H4 (cell line): ENCODE measurements around the gene PCMTD2. TPM values are rescaled to one million over a fixed set of nuclear protein-coding genes. Genes with fewer than 3 reads are reported as not detected.
"Not testable (repeated sequence)": the region's sequence is repeated elsewhere in the genome, so short reads cannot be mapped to it uniquely, and the experiment has no call there.

ENCODE experiments used
- DNase-seq: peaks from one replicate; pipeline ENCODE4 v3.0.0-alpha.2; 2015; ENCODE audit warnings: low spot score
- total RNA-seq: library from RNA; depleted of rRNA; stranded (reverse); fragments of >200 nt; shearing (Covaris generic); gene quantifications from 2 replicates; pipeline ENCODE4 v1.2.3, GENCODE V29; 2014

PCMTD2 gene
- total RNA-seq, 1 experiment from 2014 or later, result 25.5 TPM

DNA sequence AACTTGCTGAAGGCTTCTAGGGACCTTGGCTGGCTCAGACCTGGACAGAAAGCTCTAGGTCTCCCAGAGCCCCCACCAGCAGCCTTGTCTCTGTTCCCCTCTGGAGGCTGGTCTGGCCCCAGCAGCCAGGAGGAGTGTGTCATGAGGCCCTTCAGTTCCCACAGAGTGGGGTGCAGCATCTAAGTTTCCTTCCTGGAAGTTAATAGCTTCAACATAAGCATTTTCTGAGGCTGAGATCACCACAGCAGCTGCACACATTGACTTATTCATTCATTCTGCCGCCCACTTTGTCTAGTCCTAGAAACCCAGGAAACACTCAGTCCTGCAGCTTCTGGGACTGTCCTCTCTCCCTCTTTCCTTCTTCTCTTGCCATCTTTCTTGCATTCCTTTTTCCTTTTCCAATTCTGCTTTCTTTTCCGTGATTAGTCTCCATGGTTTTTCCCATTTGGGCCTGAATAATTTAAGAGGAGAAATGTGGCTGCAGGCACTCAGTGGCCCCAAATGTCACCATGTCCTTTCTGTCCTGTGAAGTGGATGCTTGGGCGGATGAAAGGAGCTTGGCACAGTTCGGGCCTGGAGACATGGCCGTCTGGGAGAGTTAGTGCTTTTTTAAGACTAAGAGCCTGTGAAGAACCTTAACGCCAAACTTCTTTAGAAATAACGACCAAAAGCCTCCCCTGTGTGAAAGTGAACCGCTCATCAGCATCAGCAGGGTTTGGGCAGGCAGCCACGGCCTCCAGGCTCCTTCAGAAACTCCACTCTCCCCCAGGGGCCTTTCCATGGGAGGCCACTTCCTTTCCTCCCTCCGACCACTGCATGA lies 31.0 kb upstream of the PCMTD2 start:
- peak; percentile 76 for DNase-seq

DNA sequence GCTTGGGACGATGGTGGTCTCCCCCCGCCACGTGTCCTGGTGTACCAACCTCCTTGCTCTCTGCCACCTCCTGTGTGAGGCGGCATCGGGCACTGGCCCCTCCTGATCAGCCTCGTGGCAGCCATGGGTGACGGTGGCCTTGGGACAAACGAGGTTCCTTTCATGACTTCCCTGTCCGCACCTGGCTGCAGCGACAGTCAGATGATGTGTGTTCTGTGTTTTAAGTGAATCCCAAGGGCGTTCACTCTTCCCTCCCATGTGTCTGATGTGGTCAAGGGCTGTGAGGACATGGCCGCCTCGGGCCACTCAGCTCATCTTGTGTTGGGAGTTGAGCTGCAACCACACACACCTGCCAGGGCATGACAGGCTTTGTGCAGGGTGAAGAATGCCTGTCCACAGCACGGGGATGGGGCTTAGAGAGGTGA lies 30.4 kb upstream of the PCMTD2 start:
- DNase-seq, result no peak

DNA sequence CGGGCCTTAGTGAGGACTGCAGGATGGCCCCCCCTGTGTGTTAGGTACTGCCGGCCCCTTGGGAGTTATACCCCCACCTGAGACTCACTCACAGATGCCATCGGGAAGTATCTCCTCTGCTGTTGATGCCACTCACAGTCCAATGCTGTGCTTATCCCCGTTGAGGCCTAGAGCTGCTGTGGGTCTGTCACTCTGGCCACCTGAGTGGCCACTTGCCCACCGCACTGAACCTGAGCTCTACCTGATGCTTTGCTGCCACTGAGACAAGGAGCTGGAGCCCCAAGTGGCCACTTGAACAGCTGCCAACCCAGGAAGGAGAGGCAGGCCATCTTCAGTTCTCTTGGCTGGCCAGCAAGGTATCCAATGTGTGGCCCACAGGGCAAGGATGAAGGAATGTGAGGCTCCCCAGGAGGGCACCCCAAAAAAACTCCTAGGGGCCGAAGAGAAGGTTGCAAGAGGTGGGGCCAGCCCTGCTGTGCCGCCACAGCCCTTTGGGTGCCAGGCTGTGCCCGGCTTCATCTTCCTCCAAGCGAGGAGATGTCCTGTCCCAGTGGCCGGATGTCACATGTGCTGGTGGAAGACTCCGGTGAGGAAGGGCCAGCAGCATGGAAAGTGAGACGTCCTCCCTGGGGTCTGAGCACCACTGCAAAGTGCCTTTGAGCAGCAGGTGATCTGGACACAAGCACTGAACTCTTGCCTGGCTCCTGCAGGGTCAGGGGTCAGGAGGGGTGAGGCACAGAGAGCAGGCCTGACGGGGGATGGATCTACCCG lies 29.5 kb upstream of the PCMTD2 start:
- no peak for DNase-seq

DNA sequence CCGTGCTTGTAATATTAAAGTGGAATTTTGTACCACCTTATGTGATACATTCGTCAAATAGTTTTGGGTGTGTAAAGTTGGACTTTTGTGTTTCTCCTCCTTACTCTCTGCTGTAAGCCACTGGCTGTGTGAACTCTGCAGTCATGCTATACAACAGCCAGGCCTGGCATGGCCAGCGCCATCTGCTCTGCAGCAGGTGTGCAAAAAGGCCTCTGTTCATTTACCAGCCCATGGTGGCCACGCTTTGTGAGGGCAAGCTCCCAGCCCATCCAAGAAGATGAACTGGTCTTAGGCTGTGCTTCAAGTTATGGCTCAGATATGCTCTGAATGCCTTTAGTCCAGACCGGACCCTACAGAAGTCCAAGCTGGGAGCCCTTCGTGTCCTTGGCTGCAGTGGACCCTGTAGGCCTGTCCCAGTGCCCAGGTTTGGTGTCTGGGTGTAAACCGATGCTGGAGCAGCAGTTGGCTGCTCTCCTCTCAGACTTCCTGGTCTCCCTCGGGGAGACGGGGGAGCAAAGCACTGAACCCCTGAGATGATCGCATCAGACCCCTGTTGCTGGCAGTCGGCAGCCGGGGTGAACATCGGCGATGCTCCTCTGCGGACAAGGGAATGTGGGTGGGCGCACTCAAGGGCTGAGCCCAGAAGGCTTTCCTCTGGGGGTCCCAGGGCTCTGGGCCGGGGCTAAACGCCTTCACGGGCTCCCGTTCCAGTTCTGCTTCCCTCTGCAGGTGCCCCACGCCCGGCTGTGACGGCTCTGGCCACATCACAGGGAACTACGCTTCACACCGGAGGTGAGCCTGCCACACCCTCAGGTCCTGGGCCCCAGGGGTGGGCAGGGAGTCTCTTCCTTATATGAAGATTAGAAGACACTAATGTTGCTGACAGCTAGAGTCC lies 28.6 kb upstream of the PCMTD2 start:
- DNase-seq, result no peak

DNA sequence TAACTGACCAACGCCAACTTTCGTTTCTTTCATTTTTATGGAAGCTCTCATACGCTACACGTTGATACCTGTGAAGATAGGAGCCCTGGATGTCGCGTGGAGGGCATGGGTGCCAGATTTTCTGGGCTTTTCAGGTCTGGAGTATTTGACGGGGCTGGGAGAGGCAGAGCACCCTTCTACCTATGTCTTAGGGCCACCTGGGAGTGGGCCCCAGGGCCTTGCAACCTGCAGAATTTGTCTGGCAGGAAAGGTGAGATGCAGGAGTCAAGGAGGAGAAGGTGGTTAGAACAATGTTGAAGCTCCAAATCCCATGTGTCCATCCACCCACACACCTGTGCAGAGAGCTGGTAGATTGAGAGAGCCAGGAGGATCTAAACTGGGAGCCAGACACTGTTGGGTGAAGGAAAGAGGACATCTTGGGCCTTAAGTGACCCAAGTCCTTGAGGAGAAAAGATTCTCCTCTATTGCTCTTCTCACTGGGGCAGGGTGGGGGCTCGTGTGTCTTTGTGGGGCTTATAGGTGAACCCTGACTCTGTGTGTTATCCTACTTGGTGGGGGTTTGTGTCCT lies 27.4 kb upstream of the PCMTD2 start:
- no peak for DNase-seq

DNA sequence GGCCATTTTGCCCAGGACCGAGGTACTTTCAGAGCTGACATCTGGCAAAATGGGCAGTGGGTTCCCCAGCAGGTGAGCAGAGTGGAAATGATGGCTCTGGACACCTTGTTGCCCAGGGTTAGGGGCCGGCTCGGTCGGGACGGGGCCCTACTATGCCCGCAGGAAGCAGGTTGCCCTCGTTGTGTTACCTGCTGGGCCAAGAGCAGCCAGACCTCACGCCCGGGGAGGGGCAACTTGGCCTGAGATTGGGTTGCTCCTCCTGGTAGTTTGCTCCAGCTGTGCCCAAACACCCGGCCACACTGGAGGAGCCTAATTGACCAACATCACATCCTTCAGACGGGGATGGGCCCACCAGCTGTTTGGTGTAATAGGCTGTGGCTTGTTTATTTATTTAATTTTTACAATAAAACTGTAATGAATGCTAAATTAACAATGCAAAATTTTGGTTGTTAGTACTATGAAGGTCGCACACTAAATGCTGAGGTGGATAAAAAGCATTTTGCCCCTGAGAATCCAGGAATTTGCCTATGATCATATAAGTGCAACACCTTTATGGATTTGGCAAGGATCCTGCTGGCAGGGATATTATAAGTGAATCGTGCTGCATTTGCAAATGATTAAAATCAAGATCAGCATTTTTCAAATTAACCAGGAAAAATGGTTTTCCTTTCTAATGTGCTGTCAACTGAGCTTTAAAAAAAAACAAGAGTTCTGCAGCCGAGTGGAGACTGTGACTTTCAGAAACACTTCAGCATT lies 26.6 kb upstream of the PCMTD2 start:
- no peak for DNase-seq

DNA sequence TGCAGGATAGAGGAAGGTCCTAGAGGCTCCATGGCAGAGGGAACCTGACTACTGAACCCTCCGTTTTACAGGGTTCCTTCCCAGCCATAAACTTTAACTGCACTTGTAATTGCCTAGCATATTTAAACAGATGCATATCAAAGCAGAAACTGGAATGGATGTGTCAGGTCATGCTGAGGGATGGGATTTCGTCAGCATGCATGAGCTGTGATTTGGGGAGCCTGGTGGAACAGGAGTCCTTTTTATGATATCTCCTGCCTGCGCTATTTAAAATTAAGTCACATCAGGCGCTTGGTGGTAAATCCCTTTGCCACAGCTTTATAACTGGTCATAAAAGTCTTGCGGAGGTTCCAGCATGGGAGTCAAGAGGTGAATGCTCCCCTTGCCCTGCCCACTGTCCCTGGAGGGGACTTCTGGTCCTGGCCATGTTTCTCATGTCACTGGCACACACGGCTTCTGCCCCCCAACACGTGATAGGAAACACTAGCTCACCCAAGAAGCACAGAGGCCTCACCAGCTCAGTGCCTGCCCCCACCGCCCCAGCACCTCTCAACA lies 26.0 kb upstream of the PCMTD2 start:
- DNase-seq, result no peak

DNA sequence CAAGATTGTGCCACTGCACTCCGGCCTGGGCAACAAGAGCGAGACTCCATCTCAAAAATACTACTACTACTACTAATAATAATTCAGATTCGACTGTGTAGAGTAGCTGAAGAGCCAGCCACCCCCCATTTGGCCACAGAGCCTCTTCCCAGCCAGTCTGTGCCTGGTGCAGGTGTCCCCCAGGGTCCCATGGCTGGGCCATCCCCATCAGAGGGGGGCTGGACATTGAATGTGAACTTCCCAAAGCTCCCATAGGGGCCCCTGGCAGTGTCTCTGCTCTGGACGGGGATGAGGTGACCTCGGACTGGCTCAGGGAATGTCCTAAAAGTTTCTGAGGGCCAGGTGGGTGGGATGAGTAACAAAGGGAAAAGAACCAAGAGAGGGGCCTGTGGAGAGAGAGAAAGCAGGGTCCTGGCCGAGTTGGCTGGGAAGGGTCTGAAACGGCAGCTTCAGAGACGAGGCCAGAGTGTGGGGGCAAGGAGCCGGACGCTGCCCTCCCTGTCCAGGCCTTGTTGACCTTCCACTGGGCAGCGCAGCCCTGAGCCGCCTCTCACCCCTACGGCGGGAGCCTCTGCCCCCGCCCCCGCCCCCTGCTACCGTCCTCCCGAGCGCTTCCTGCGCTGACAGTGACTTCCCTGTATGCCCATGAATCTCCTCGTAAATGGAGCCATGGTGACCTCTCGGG lies 24.9 kb upstream of the PCMTD2 start:
- no peak for DNase-seq

DNA sequence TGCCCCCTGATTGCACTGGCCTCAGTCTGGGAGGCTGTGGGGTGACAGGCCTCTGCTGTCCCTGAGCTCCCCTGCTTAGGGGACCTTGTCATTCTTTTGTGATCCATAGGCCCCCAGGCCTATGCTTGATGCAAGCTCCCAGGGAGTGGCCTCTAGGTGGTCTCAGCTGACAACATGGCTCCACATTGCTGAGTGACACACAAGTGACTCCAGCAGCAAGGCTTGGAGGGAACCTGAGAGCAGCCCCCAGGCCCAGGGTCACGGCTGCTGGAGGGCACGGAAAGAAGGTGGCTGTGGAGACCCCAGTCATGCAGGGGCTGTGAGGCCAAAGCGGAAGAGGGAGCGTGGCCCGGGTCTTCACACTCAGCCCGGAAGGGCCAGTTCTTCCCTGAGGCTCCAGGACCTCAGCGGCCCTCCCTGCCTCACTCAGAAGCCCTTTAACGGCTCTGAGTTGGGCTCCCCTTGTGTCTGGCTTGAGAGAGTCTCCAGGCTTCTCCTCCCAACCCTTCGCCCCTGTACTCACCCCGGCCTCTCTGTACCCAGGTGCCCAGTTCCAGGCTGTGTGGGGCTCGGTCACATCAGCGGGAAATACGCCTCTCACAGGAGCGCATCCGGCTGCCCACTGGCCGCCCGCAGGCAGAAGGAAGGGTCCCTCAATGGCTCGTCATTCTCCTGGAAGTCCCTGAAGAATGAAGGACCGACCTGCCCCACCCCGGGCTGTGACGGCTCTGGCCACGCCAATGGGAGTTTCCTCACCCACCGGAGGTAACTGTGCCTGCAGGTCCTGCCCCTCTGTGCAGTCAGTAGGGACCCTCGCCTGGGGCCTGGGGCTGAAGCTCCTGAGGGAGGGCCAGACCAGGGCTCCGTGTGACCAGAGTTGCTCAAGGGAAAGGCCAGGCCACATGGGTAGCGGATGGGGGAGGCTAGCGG lies 23.7 kb upstream of the PCMTD2 start:
- no peak for DNase-seq

DNA sequence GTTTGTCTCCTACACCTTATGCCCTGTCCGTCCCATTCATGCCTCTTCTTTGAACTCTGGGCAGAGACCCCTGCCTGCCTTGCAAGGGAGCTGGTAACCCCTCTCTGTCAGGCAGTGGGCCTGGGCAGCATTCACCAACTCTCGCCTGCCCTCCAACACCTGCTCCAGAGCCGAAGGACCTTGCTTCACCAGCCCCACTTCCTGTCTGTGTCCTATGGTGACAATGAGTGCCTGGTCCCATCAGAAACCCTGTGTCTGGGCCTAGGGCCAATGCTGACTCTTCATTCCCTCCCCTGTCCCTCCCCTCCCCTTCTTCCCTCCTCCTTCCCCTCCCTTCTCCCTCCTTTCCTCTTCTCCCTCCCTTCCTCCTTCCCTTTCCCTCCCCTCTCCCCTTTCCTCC lies 22.8 kb upstream of the PCMTD2 start:
- peak; percentile 44 for DNase-seq

DNA sequence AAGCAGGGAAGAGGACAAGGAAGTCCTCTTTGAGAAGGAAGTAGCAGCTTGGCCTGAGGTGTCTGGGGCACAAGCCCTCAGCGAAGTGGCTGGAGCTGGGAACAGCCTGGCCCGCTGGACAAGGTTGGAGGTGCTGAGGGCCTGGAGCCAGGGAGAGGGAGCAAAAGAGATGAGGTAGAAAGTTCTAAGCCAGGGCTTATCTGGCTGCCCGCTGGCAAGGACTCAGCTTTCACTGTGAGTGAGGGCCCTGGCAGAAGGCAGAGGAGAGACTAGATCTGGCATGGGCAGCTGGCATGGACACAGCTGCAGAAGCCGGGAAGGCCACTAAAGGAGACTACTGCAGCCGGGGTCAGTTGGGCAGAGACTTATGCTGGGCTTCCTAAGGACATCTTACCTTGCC lies 21.8 kb upstream of the PCMTD2 start:
- DNase-seq, result no peak

DNA sequence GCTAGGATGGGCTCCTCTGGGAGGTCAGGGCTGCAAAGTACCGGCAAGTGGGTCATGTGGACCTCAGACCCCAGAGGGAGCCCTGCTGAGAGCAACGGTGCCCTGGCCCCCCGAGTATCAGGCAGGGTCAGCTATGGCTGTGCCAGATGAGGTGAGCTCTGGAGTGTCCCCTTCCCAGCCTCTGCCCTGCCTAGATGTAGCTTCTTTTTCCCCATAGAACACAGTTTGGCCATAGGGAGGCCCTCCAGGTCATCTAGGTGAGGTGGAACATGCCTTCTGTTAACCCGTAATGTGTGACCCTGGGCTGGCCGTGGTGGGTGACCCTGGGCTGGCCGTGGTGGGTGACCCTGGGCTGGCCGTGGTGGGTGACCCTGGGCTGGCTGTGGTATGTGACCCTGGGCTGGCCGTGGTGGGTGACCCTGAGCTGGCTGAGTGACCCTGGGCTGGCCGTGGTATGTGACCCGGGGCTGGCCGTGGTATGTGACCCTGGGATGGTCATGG lies 21.2 kb upstream of the PCMTD2 start:
- no peak for DNase-seq

DNA sequence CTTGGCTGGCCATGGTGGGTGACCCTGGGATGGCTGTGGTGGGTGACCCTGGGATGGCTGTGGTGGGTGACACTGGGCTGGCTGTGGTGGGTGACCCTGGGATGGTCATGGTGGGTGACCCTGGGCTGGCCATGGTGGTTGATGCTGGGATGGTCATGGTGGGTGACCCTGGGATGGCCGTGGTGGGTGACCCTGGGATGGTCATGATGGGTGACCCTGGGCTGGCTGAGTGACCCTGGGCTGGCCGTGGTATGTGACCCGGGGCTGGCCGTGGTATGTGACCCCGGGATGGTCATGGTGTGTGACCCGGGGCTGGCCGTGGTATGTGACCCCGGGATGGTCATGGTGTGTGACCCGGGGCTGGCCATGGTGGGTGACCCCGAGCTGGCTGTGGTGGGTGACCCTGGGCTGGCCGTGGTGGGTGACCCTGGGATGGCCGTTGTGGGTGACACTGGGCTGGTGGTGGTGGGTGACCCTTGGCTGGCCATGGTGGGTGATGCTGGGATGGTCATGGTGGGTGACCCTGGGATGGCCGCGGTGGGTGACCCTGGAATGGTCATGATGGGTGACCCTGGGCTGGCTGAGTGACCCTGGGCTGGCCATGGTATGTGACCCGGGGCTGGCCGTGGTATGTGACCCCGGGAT lies 20.5 kb upstream of the PCMTD2 start:
- not testable (repeated sequence) for DNase-seq

DNA sequence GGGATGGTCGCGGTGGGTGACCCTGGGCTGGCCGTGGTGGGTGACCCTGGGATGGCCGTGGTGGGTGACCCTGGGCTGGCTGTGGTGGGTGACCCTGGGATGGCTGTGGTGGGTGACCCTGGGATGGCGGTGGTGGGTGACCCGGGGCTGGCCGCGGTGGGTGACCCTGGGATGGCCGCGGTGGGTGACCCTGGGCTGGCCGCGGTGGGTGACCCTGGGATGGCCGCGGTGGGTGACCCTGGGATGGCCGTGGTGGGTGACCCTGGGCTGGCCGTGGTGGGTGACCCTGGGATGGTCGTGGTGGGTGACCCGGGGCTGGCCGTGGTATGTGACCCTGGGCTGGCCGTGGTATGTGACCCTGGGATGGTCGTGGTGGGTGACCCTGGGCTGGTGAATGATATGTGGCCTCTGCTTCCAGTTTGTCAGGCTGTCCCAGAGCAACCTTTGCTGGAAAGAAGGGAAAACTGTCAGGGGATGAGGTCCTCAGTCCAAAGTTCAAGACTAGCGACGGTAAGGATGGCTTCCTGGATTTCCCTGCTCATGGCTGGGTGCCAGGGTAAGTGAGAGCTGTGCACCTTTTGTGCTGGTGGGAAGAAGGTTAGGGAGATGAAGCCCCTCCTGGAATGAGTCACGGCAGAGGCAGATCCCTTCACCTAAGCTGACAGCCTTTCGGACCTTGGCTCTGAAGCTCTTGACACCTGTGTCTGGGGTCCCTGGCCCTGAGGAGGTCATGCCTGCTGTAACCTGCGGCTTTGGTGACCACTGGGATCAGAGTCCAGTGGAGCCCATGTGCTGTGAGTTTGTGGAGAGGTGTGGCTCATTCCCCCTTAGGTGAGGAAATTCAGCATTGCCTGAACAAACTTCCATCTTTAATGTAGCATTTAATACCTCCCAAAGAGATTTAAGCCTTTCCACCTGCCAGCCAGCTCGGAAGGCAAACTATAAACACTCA lies 19.1 kb upstream of the PCMTD2 start:
- DNase-seq, result no peak

DNA sequence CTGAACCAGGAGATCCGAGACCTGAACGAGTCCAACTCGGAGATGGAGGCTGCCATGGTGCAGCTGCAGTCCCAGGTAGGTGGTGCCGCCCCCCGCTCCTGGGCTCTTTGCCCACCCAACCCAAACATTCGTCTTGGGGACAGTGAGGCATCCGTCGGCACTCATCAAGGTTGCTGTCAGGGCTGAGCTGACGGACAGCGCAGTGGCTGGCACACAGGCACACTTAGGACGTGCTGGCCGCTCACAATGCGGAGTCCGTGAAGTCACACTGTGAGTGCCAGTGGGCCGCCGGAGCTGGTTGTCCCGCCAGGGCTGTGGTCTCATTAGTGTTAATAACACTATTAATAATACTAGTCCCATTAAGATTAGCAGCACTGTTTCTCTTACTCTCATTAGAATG lies 18.2 kb upstream of the PCMTD2 start:
- DNase-seq, result no peak

DNA sequence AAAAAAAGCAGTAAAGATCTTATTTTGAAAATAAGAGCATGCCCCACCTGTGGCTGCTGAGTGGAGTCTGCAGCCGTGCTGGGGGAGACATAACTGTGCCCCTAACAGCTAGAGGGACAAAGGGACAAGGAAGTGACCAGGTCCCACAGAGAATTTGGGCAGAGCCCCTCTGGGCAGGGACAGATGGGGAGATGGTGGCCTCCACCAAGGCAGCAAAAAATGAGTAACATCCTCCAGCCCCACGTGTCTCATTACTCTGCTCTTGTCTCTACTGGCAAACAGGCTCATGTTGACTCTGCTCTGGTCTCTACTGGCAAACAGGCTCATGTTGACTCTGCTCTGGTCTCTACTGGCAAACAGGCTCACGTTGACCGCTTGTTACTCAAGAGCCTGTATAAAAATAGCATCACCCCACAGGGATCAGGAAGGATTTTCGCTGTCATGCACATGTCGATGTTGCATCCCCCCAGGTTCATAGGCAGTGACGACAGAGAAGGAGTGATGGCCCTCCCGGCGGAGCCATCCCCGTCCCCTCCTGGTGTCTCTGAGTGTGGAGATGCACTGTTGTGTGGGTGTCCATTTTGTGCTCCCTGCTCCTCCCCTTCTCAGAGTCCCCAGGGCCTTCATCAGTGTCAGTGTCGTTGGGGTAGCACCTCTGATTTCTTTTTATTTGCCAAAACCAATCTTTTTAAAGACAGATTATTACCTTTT lies 17.3 kb upstream of the PCMTD2 start:
- no peak for DNase-seq
